Right lobe of liver (tissue), 4 donors: ENCODE measurements around the gene PNKP.

Experiments used
- CTCF ChIP-seq, 4 donors: fragments of 200-600 bp in 3 of 4; fragments of 450-650 bp in 1 of 4; IDR thresholded peaks; one replicate each; pipeline versions ENCODE4 v1.5.1 to v1.8.0; 2016 to 2022; ENCODE audit warnings: antibody characterized with exemption in 4 of 4, mild to moderate bottlenecking in 2 of 4
- POLR2A ChIP-seq: fragments of 450-650 bp; IDR thresholded peaks from one replicate; pipeline ENCODE4 v1.6.1; 2017; ENCODE audit warnings: antibody characterized with exemption, mild to moderate bottlenecking
- donor health status: DM: no; HTN: no; CAD: no.
- donor health status: DM: no; HTN: no; CAD: no.
- donor health status: DM: no; HTN: yes; CAD: no.

- TF ChIP-seq CTCF (IDR thresholded peaks at IDR 0.05) (no peak), POLR2A (no peak)
Observed at GRCh38 chr19:49889038-49889686, 21.8 kb upstream of the PNKP start.
